ENCODE results near the gene CHAC1. TPM values are rescaled to one million over a fixed set of nuclear protein-coding genes. Genes with fewer than 3 reads are reported as not detected.

CHAC1 gene
- total and polyA plus RNA-seq, 2 of the 13 experiments (the other 11 are each of a cell fraction or from before 2014, with no cell fraction given), result 0.44 TPM; not detected in 1

- TF ChIP-seq ZNF616 (CRISPR knock-in tag; IDR thresholded peaks at IDR 0.05; ENCODE audit: low read depth) (no peak), ZNF737 (CRISPR knock-in tag; IDR thresholded peaks at IDR 0.05; ENCODE audit: borderline replicate concordance) (no peak), ARNT (IDR thresholded peaks at IDR 0.05) (no peak), POLR2G (IDR thresholded peaks at IDR 0.05; ENCODE audit: low read depth, low read length) (no peak), MTF2 (CRISPR knock-in tag; IDR thresholded peaks at IDR 0.05; ENCODE audit: borderline replicate concordance) (no peak), ZNF772 (CRISPR knock-in tag; IDR thresholded peaks at IDR 0.05) (no peak), NFYC (CRISPR knock-in tag; IDR thresholded peaks at IDR 0.05) (no peak), HMGA1 (CRISPR knock-in tag; conservative IDR thresholded peaks at IDR 0.05) (no peak), ZBTB46 (CRISPR knock-in tag; IDR thresholded peaks at IDR 0.05; ENCODE audit: borderline replicate concordance) (no peak), NONO (IDR thresholded peaks at IDR 0.05) (no peak), NONO (CRISPR knock-in tag; conservative IDR thresholded peaks at IDR 0.05) (peak; percentile 79), ZNF776 (CRISPR knock-in tag; IDR thresholded peaks at IDR 0.05) (no peak), RAD21 (CRISPR knock-in tag; IDR thresholded peaks at IDR 0.05) (no peak), MED13 (CRISPR knock-in tag; IDR thresholded peaks at IDR 0.05) (no peak), ZNF274 (CRISPR knock-in tag; IDR thresholded peaks at IDR 0.05) (no peak), ZNF788 (CRISPR knock-in tag; IDR thresholded peaks at IDR 0.05; ENCODE audit: borderline replicate concordance) (peak; percentile 65; the same call in 1 of the 2 replicates), HNRNPK (IDR thresholded peaks at IDR 0.05; ENCODE audit: low read depth, low read length, poor library complexity, severe bottlenecking) (no peak), FOXM1 (CRISPR knock-in tag; IDR thresholded peaks at IDR 0.05) (no peak), FOXK1 (CRISPR knock-in tag; IDR thresholded peaks at IDR 0.05; ENCODE audit: borderline replicate concordance, low read depth) (no peak)
- TF ChIP-seq, protein P1, sequence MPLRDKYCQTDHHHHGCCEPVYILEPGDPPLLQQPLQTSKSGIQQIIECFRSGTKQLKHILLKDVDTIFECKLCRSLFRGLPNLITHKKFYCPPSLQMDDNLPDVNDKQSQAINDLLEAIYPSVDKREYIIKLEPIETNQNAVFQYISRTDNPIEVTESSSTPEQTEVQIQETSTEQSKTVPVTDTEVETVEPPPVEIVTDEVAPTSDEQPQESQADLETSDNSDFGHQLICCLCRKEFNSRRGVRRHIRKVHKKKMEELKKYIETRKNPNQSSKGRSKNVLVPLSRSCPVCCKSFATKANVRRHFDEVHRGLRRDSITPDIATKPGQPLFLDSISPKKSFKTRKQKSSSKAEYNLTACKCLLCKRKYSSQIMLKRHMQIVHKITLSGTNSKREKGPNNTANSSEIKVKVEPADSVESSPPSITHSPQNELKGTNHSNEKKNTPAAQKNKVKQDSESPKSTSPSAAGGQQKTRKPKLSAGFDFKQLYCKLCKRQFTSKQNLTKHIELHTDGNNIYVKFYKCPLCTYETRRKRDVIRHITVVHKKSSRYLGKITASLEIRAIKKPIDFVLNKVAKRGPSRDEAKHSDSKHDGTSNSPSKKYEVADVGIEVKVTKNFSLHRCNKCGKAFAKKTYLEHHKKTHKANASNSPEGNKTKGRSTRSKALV (CRISPR knock-in tag; IDR thresholded peaks at IDR 0.05), result no peak; the same call in 1 of the 2 replicates
- TF ChIP-seq, protein P2, sequence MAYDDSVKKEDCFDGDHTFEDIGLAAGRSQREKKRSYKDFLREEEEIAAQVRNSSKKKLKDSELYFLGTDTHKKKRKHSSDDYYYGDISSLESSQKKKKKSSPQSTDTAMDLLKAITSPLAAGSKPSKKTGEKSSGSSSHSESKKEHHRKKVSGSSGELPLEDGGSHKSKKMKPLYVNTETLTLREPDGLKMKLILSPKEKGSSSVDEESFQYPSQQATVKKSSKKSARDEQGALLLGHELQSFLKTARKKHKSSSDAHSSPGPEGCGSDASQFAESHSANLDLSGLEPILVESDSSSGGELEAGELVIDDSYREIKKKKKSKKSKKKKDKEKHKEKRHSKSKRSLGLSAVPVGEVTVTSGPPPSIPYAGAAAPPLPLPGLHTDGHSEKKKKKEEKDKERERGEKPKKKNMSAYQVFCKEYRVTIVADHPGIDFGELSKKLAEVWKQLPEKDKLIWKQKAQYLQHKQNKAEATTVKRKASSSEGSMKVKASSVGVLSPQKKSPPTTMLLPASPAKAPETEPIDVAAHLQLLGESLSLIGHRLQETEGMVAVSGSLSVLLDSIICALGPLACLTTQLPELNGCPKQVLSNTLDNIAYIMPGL (CRISPR knock-in tag; IDR thresholded peaks at IDR 0.05; ENCODE audit: borderline replicate concordance in 1 of 2, low read depth in 1 of 2), result peak in 1 of 2 experiments; percentile 87; a peak in 2 of 4 replicates
Observed at GRCh38 chr15:40930430-40931299, 22.6 kb upstream of the CHAC1 start (continued).
